Loucy (cell line): Measurements from ENCODE around the gene CDHR5.

Source experiments
- CTCF ChIP-seq: fragments of 200-600 bp; sonication (generic); conservative IDR thresholded peaks from 2 replicates; pipeline ENCODE4 v1.5.1; 2014; ENCODE audit warnings: mild to moderate bottlenecking, antibody characterized with exemption, low read length
- EZH2phosphoT487 ChIP-seq: fragments of 200-600 bp; IDR thresholded peaks from 2 replicates; pipeline ENCODE4 v1.6.1; 2018; ENCODE audit warnings: antibody characterized with exemption, mild to moderate bottlenecking, moderate library complexity, borderline replicate concordance

- no peak for TF ChIP-seq CTCF
- no peak for TF ChIP-seq EZH2phosphoT487
Measured at GRCh38 chr11:641806-642370, 17.1 kb upstream of the CDHR5 start.
